ENCODE measurements around the gene HOXB3.
A peak's percentile ranks its signal among the peaks of the same experiment; 100 is the strongest.

The HOXB3 gene

DNA sequence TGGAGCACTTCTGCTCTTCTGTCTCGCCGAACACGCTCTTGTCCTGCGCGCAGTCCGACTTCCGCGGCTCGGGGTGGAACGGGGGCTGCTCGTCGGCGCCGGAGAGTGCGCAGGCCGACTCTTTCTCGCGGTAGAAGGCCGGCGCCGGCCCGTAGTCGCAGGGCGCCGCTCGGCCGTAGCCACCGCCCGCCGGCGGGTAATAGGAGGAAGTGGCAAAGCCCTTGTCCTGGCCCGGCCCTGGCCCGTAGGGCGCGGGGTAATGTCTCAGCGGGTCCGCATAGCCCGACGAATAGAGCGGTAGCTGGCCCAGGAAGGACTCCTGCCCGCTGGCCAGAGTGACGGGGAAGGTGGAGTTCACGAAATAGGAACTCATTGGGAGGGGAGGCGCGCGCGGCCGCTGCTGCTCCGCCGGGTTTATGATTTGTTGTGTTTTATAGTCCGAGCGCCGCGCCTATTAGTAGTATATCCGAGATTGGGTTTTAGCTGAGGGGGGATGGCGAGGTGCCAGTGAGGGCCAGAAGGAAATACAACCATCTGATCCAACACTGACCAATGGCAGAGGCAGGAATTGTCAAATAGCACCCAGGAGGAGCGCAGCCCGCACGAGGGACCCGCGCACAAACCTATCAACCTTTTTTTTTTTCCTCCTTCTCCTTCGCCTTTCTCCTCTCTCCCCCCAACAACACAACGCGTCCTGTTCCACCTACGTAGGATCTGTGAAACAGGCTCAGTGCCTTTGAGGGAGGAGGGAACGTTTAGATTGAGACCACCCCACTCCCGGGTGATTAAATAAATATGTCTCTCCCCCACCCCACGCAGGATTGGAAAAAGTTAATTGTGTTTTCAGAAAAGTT, 8.0 kb upstream of the HOXB3 start:
- no peak for DNase-seq (ENCODE audit: low read depth)

DNA sequence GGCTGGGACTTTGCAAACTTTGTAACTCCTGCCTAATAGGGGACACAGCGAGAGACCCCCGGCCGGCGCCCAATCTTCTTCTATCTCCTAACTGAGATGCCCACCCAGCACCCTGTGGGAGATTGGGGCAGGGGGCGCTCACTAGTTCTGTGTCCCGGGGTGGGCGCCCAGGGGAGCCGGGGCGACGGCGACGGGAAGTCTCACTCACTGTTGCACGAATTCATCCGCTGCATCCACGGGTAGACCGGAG, 7.4 kb upstream of the HOXB3 start:
- DNase-seq (ENCODE audit: low read depth), result no peak

DNA sequence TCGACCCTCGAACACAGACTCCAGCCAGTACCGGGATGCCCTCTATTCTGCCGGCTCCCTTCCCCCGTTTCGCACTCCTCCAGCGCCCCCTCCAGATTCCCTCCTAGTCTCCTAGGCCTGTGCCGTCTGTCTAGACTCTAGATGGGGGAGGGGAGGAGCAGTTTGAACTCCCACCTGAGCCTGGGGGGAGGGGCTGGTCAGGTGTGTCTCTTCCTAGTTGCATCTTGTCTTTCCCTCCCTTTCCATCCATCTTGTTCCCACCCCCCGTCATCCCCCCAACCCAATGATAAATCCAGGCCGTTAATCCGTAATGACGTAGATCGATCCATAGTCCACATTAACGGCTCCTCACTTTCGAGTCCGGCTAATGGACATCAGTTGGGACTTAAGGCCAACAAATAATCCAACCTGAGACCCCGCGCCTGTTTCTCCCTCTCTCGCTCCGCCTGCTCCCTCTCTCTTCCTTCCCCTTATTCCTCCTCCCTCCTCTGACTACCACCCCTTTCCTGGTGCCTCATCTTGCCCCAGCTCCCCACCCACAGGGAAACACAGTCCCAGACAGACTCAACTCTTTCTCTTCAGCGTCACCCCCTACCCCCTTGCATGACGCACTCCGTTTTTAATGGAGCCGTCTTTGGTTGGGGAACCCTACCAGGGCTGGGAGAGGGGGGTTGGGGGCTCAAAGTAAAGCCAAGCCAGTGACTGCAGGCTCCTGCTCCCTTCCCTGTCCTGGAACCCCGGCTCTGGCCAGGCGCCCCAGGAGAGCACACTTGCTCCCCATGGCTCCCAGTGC, 6.9 kb upstream of the HOXB3 start:
- no peak for DNase-seq (ENCODE audit: low read depth)

DNA sequence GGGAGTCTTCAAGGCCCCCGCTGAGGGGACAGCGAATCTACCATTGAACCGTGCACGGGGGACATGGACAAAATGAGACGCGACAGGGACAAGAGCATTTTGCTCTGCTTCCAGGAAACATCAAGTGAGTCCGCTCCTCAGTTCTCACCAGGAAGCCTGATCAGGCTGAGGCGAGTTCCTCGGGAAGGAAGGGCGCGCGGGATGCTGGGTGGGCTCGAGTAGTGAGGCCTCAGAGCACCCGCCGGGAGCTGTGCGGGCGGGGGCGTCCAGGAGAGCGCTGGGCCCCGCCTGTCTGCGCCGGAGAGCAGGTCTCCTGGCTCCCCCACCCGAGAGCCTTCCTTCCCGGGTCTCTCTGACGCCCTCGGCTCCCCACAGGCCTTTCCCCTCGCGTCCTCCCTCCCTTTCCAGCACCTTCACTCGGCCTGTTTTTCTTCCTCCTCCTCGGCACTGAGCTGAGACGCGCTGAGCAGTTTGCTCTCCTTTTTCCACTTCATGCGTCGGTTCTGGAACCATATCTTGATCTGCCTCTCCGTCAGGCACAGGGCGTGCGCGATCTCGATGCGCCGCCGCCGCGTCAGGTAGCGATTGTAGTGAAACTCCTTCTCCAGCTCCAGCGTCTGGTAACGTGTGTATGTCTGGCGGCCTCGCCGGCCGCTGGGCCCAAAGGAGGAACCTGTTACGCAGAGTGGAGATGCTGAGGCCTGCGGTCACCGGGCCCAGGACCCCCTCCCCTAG, 6.1 kb upstream of the HOXB3 start:
- DNase-seq (ENCODE audit: low read depth), result no peak

DNA sequence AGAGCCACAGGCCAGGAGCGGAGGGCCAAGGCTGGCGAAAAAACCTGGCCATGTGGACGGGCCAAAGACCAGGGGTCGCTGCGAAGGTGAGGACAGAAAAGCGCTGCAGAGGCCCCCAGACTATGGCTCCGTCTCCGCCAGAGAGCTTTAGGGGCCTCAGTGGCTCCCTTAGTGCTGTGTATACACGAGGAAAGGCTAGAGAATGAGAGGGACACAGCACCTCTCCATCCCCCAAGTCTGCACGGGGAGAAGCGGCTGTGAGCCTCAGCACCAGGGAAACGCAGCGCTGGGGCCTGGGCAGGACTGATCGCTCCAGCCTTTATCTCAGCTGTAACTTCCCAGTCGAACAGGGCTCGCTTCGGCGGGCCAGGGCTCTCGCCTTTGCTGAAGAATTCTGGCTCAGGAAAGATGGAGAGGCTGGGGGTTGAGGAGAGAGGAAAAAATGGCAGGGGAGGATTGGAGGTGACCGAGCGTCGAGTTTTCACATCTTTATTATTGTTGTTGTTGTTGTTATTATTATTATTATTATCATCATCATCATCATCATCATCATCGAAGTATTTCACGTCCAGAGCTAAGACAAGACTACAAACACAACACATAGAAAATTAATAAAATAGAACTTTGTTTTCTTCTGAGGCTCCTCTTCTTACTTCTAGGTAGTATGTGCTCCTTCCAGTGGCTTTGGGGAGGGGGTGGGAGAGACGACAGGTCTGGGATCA, 5.4 kb upstream of the HOXB3 start:
- no peak for DNase-seq (ENCODE audit: low read depth)

DNA sequence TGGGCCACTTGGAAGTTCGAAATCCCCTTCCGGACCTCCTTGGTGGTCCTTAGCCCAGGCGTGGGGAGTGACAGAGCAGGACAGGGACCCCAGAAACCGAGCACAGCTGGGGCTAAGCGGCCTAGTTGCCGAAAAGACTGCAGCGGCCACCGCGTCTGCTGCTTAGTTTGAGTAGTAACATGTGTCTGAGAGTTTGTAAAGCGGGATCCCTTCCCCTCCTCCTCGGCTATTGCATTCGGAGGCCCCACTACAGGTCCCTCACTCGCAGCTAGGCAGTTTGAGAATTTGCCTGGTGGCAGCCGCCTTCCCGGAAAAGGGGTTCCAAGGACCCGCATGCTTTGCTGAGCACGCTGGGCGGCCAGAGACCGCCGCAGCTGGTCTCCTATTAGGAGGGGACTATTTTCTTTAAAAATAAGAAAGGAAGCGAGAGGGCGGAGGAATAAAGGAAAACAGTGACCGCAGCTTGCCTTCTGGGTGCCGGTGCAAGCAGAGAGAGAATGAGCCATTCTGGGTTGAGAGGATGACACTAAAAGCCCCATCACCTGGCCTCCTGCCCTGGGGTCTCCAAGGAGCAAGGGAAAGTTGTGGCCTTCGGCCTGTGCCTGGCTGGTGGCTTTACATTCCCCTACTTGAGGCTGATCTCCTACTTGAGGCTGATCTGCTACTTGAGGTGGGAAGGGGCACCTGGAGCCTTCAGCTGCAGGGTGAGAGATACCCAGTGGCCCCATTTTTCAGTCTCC, 4.7 kb upstream of the HOXB3 start:
- no peak for DNase-seq (ENCODE audit: low read depth)

DNA sequence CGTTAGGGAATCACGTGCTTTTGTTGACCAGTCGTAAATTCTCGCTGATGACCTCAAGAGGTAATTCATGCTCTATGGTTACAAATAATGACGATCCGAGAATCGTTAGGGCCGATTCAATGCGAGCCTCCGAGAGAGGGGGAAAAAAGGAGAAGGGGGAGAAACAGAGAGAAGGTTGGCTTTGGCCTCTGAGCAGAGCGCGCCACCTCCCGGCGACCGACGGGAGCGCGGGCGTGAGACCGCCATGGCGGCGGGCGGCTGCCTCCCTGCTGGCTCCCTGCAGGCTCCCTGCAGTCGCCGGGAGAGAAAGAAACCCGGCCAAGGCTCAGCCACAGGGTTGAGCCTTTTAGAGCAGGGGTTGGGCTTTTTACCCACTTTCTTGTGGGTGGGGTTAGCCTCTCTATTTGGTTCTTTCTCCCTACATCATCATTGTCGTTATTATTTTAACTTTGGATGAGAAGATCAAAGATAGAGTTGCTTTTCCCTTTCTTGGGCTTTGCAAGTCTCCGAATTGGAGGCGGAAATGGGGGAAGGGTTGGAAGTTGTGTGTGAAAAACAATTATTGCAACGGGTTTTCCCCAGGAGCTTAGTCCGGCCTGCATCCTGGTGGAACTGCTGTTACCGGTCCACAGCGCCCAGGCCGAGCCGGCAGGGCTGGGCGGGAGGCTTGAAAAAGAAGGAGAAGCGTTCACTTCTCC, 3.9 kb upstream of the HOXB3 start:
- peak; percentile 84 for DNase-seq (ENCODE audit: low read depth)

DNA sequence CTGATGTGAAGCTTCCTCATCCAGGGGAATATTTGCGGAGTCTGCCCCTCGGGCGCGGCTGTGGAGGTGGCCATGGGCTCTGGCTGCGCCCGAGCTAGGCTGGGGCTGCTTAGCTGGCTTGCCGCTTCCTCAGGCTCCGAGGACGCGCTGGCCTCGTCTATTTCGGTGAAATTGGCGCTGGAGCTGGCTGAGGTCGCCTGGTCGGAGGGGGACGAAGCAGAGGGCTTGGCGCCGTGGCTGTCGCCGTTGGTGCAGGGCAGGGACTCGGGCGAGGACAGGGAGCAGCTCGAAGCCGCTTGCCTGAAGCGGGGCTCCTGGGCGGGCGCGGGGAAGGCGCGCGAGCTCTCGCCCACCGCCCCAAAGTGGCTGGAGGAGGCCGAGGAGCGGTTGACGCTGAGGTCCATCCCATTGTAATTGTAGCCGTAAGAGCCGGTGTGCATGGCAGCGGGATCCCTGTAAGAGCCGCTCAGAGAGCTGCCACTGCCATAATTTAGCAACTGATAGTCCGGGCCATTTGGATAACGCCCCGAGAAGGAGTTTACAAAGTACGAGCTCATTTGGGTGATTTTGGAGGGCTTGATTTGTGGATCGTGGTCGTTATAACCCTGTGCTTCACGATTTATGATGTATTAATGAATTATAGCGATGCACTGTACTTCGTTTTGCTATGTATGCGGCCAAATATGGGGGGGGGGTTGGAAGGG, 3.2 kb upstream of the HOXB3 start, which contains the start of gene HOXB5:
Gene HOXB5, minus strand, starts transcription at position 654 of the 704 bp plus-strand sequence. Its CDS starts 97 bp downstream, at position 557.
- DNase-seq (ENCODE audit: low read depth), result no peak

DNA sequence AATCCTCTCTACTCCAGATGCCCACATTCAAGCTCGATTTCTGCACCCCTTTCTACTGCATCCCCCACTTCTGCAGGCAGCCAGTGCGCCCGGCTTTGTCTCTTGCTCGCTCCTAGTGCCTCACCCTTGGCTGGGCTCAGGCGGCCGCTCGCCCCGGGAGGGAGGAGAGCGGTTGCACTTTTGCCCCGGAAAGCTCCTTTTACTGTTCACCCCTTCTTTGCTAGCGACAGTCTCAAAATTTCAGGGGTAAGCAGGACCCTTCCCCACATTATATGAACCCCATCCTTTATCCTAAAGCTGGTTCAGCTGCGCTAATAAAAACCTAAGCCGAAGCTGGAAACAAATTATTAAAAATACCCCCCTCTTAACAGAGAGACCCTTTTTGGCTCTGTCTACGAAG, 2.5 kb upstream of the HOXB3 start:
- DNase-seq (ENCODE audit: low read depth), result no peak

DNA sequence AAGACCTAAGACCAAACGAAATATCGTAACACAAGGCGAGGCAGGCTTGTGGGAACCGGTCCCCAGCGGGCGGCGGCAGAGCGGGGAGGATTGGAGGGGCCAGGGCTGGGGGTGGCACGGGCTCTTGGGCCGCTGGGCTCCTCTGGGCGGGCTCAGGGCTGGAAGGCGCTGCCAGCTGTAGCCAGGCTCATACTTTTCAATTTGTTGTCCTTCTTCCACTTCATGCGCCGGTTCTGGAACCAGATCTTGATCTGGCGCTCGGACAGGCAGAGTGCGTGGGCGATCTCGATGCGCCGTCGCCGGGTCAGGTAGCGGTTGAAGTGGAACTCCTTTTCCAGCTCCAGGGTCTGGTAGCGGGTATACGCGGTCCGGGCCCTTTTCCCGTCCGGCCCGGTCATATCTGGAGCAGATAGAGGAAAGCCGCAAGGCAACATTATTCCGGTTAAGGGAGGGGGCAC, 2.0 kb upstream of the HOXB3 start:
- DNase-seq (ENCODE audit: low read depth), result no peak

DNA sequence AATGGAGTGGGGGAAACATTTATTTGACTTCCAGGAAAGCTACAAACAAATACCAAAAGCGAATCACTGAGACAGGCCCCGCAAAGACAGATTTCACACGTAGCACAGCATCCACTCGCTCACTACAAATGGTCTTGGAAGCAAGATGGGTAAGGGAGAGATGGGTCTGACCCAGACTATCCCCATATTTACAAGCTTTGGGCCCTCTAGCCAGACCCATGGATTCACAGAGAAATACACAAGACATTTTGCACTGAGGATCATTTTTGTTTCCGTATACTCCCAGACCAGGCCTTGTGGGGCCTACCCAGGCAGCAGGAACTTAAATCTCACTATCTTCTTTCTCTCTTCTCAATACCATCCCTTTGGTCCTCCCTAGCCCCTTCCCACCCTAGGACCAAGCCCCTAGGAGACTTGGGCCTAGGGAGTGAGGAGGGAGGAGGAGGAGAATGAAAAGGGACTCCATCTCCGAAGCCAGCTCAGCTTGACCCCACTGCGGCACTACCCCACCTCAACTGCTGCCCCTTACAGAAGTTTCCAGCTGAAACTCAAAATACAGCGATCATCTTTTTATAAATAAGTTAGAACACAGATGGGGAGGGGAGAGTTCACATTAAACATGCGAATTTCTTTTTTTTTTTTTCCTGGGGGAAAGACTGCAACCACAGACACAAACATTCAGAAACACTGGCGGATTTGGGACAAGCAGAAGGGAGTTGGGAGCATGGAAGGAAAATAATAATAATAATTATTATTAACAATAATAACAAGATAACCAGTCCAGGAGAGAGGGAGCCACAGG, 1.4 kb upstream of the HOXB3 start:
- no peak for DNase-seq (ENCODE audit: low read depth)

DNA sequence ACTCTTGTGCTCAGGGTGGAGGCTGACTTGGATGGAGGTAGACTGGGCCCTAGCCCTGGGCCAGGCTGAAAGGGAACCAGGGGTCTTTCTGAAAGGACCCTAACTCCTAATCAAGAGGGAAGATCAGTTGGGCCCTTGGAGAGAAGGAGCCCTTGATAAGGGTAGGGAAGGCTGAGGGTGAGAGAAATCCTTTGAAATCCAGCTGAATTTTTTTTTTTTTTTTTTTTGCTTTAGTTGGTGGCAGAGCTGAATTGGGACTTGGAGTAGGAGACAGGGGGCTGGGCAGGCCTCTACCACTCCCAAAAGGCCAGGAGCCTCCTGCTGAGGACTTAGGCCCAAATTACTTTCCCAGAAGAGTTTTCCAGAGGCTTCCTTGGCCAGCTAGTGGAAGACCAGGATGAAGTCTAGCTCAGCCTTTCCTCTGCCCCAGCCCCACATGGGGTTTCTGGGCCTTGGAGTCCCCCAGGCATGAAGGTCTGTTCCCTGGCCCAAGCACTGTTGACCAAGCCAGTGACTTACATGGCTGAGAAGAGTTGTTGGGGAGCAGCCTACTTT, 643 bp upstream of the HOXB3 start:
- DNase-seq (ENCODE audit: low read depth), result no peak

DNA sequence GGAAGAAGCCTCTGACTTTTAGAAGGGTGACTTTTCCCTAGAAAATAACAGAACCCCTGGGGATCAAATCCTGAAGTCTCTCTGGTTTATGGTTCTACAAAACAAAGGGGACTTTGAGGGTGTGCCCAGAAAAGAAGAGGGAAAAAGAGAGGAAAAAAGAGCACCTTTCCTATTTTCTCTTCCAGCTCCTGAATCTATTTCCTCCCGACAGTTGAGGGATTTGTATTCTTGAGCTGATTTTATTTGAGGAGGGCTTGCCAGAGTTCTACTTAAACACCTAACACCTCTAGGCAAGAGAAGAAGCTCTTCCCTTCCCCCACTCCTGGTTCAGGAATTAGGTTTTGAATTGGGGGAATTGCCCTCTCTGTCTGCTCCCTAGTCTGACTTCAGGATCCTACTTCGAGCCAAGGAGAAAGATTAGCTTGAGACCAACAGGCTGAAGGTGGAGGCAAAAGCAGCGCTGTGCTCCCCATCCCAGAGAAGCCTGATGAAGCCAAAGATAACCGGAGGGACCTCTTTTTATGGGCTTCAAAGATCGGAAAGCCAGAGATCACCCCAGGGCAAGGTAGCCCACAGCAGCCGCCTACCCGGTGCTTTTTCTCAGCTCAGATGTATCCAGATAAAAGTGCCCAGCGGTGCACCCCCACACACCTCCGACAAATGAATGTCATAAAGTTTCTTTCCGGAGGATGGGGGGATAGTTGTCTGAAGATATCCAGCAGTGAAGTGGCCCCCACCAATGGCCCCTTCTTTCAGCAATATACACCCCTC, 796 bp downstream of the HOXB3 start:
- no peak for DNase-seq (ENCODE audit: low read depth)

DNA sequence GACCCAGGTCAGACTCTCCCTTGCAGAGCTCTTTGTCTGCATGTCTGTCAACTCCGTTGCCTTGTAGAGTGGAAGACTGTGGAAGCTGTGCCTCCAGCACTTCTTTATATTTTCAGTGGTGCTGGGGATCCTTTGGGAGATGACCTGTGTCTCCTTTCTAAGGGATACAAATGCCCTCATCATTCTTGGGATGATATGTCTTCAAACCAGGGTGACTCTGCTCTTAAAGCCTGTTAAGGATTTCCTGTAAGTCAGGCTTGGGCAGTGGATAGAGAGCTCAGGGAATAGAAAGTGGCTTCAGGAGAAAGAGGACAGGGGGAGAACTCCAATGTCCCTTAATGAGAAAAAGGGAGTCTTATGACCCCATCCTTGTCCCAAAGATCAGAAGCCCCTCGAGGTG, 1.5 kb downstream of the HOXB3 start:
- no peak for DNase-seq (ENCODE audit: low read depth)

DNA sequence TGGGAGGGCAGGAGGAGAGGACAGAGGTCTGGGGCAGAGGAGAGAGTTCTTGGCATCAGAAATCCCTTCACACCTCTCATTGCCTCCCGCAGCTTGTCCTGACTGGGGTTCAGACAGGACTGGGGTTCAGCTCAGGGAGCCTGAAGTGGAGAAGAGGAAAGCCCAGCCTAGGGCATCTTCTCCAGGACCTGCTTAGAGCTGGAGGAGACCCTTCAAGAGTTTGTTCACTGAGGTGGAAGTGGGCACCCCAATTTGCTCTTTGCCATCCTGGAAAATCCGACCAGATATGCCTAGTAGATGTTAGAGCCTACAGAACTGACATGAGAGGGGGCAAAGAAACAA, 2.0 kb downstream of the HOXB3 start:
- DNase-seq (ENCODE audit: low read depth), result no peak

DNA sequence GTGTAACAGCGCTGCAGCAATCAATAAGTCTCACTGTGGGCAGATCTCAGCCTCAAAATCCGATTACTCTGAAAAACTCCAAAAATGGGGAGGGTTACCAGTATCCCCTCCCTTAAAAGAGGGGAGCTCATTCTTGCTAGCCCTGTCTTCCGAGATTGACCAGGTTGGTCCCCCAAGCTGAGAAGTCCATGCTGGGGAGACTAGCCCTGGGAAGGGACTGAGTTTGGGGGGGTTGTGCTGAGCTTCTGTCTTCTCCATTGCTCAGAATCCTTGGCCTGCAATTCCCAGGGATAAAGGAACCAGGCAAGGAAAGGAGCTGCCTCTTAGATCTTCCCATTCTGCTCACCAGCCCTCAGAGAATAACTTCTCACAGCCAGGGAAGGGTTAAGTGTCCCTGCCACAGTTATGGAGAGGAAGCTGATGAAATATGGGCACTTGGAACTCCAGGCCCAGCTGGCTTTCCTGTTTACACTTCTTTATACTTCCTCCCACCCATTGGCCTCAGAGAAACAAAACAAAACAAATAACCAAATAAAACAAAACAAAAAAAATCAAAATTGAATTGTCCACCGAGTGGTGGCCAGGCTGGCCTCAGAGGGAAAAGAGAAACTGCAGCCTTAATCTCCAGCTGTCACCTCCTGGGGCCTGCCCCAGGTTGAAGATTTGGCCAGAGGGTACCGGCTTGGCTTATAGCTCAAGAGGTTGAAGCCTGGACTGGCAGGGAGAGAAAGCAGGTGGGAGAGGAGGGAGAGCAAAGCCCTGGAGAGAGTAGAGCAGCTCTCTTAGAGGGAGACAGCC, 2.6 kb downstream of the HOXB3 start:
- no peak for DNase-seq (ENCODE audit: low read depth)
